Omental fat pad (tissue), 4 donors: ENCODE data around the gene RRM2. TPM values are rescaled to one million over a fixed set of nuclear protein-coding genes. Genes with fewer than 3 reads are reported as not detected.
A peak's percentile ranks its signal among the peaks of the same experiment; 100 is the strongest.

Source experiments
- ATAC-seq: fragments of 150-250 bp; one replicate; pipeline ENCODE4 v1.9.1; 2016; ENCODE audit warnings: mild to moderate bottlenecking, moderate library complexity; ENCODE audit not compliant: low FRiP score
- DNase-seq: peaks from one replicate; pipeline ENCODE4 v3.0.0-alpha.2; 2019; ENCODE audit warnings: low spot score
- CTCF ChIP-seq, 3 donors: fragments of 450-650 bp; IDR thresholded peaks; one replicate each; pipeline ENCODE4 v1.5.1; 2016 to 2017; ENCODE audit warnings: antibody characterized with exemption in 3 of 3, mild to moderate bottlenecking in 3 of 3, moderate library complexity in 2 of 3
- total RNA-seq, 4 donors: library from RNA; depleted of rRNA; stranded (reverse); fragments of >200 nt; gene quantifications; one replicate each; pipeline ENCODE4 v1.1.0, GENCODE V29; 2016

The RRM2 gene
- total RNA-seq, result 1 to 10 TPM in 3 of 4 donors, under 1 TPM in 1; 0.46 to 9.8 (median 1.5) TPM

GRCh38 chr2:10122500-10123280 is at the start of gene RRM2:
Gene RRM2 (plus strand): TSS chr2:10122739. CDS start chr2:10122799, 60 bp downstream.
- no peak for TF ChIP-seq CTCF (IDR thresholded peaks at IDR 0.05)
- peak; percentile 79 for DNase-seq
- ATAC-seq, result peak; percentile 75

- ATAC-seq, result no peak
- no peak for TF ChIP-seq CTCF (IDR thresholded peaks at IDR 0.05)
Observed at GRCh38 chr2:10073706-10074105, 48.8 kb upstream of the RRM2 start.

GRCh38 chr2:10075101-10075500 is 47.4 kb upstream of the RRM2 start:
- DNase-seq (no peak), ATAC-seq (no peak)
- TF ChIP-seq CTCF (IDR thresholded peaks at IDR 0.05), result no peak

More at GRCh38 chr2:10073706-10074105, 48.8 kb upstream of the RRM2 start:
- DNase-seq, result no peak

GRCh38 chr2:10075571-10076209 is 46.8 kb upstream of the RRM2 start:
- ATAC-seq (no peak), DNase-seq (no peak)
- no peak for TF ChIP-seq CTCF (IDR thresholded peaks at IDR 0.05)

- ATAC-seq (no peak), DNase-seq (no peak)
- no peak for TF ChIP-seq CTCF (IDR thresholded peaks at IDR 0.05)
Observed at GRCh38 chr2:10076511-10076910, 46.0 kb upstream of the RRM2 start.

GRCh38 chr2:10076988-10077527 is 45.5 kb upstream of the RRM2 start:
- no peak for TF ChIP-seq CTCF (IDR thresholded peaks at IDR 0.05)
- DNase-seq, result no peak
- no peak for ATAC-seq
